ENCODE results near the gene GGPS1.

GGPS1 gene

GRCh38 chr1:235342039-235342438 is 13.7 kb downstream of the GGPS1 start:
- TF ChIP-seq, protein P1, sequence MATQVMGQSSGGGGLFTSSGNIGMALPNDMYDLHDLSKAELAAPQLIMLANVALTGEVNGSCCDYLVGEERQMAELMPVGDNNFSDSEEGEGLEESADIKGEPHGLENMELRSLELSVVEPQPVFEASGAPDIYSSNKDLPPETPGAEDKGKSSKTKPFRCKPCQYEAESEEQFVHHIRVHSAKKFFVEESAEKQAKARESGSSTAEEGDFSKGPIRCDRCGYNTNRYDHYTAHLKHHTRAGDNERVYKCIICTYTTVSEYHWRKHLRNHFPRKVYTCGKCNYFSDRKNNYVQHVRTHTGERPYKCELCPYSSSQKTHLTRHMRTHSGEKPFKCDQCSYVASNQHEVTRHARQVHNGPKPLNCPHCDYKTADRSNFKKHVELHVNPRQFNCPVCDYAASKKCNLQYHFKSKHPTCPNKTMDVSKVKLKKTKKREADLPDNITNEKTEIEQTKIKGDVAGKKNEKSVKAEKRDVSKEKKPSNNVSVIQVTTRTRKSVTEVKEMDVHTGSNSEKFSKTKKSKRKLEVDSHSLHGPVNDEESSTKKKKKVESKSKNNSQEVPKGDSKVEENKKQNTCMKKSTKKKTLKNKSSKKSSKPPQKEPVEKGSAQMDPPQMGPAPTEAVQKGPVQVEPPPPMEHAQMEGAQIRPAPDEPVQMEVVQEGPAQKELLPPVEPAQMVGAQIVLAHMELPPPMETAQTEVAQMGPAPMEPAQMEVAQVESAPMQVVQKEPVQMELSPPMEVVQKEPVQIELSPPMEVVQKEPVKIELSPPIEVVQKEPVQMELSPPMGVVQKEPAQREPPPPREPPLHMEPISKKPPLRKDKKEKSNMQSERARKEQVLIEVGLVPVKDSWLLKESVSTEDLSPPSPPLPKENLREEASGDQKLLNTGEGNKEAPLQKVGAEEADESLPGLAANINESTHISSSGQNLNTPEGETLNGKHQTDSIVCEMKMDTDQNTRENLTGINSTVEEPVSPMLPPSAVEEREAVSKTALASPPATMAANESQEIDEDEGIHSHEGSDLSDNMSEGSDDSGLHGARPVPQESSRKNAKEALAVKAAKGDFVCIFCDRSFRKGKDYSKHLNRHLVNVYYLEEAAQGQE (IDR thresholded peaks at IDR 0.05; ENCODE audit: insufficient read depth in 1 of 2, low read depth in 2 of 2, low read length in 2 of 2) = no peak
- no peak for TF ChIP-seq POLR2AphosphoS5 (IDR thresholded peaks at IDR 0.05; ENCODE audit: low read depth, low read length)
- TF ChIP-seq TAF1 (IDR thresholded peaks at IDR 0.05; ENCODE audit: borderline replicate concordance, insufficient read depth, low read length) = no peak
- TF ChIP-seq FOXP2 (optimal IDR thresholded peaks at IDR 0.05; ENCODE audit: borderline replicate concordance, extremely low read depth, extremely low read length, insufficient read depth) = no peak
- TF ChIP-seq SIN3A (IDR thresholded peaks at IDR 0.05; ENCODE audit: borderline replicate concordance, insufficient read depth, low read length) = no peak

- TF ChIP-seq FOXP2 (optimal IDR thresholded peaks at IDR 0.05; ENCODE audit: borderline replicate concordance, extremely low read depth, extremely low read length, insufficient read depth) = no peak
Measured at GRCh38 chr1:235342471-235342870, 14.1 kb downstream of the GGPS1 start.

DNA sequence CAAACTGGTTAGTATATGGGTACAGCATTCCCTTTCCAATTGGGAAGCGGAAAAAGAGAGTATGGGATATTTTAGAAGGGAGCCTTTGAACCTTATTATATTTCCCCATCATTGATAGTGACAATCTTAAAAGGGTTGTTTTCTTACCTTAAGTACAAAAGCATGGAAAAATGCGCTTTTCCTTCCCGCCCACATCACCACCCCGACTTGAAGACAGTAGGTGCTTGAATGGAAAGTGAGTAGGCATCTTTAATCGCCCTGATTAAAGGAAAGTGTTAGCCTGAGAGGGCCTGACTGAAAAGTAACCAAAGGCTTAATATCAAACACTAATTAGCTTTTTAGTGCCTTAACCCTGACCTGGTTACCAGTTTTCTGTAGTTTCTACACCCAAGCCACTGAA is 15.4 kb downstream of the GGPS1 start:
- TF ChIP-seq SIN3A (IDR thresholded peaks at IDR 0.05; ENCODE audit: borderline replicate concordance, insufficient read depth, low read length) = no peak
- no peak for TF ChIP-seq POLR2AphosphoS5 (IDR thresholded peaks at IDR 0.05; ENCODE audit: low read depth, low read length)
- TF ChIP-seq FOXP2 (optimal IDR thresholded peaks at IDR 0.05; ENCODE audit: borderline replicate concordance, extremely low read depth, extremely low read length, insufficient read depth) = no peak
- TF ChIP-seq, protein P1 (IDR thresholded peaks at IDR 0.05; ENCODE audit: insufficient read depth in 1 of 2, low read depth in 2 of 2, low read length in 2 of 2) = no peak
- no peak for TF ChIP-seq TAF1 (IDR thresholded peaks at IDR 0.05; ENCODE audit: borderline replicate concordance, insufficient read depth, low read length)

DNA sequence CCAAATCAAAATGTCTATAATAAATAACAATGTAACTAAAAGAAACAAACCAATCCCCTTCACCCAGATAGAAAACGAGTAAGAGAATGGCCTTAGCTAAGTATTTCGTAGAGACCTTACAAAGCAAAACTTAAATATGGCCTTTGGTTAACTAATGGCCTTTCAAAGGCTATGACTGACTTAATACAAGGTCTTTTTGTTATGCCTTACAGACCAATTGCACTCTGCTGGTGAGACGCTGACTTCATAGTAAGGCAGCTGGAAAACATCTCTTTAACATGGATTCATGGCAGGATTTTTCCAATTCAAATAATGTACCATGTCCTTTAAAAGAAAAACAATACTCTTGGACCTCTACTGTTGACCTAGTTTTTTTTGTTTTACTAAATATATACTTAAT is 23.1 kb downstream of the GGPS1 start:
- TF ChIP-seq SIN3A (IDR thresholded peaks at IDR 0.05; ENCODE audit: borderline replicate concordance, insufficient read depth, low read length) = no peak
- TF ChIP-seq, protein P1 (IDR thresholded peaks at IDR 0.05; ENCODE audit: insufficient read depth in 1 of 2, low read depth in 2 of 2, low read length in 2 of 2) = no peak

- no peak for TF ChIP-seq POLR2AphosphoS5 (IDR thresholded peaks at IDR 0.05; ENCODE audit: low read depth, low read length)
- no peak for TF ChIP-seq SIN3A (IDR thresholded peaks at IDR 0.05; ENCODE audit: borderline replicate concordance, insufficient read depth, low read length)
- no peak for TF ChIP-seq TAF1 (IDR thresholded peaks at IDR 0.05; ENCODE audit: borderline replicate concordance, insufficient read depth, low read length)
- TF ChIP-seq, protein P1 (IDR thresholded peaks at IDR 0.05; ENCODE audit: insufficient read depth in 1 of 2, low read depth in 2 of 2, low read length in 2 of 2) = no peak
- no peak for TF ChIP-seq FOXP2 (optimal IDR thresholded peaks at IDR 0.05; ENCODE audit: borderline replicate concordance, extremely low read depth, extremely low read length, insufficient read depth)
Measured at GRCh38 chr1:235351898-235352297, 23.5 kb downstream of the GGPS1 start.

Data from PFSK-1 (cell line).